HEK293 (cell line): ENCODE results near the gene SLC4A1AP.

ENCODE experiments used
- BCL11B ChIP-seq: fragments of 450-650 bp; formaldehyde crosslinking; IDR thresholded peaks from 2 replicates; pipeline ENCODE4 v1.5.1; 2016; ENCODE audit warnings: low read depth, missing biosample characterization, missing genetic modification characterization
- GLI2 ChIP-seq: fragments of 450-650 bp; formaldehyde crosslinking; IDR thresholded peaks from 2 replicates; pipeline ENCODE4; 2017; ENCODE audit warnings: missing biosample characterization, missing genetic modification characterization, low read depth, borderline replicate concordance
- GLIS2 ChIP-seq: fragments of 450-650 bp; formaldehyde crosslinking; IDR thresholded peaks from 2 replicates; pipeline ENCODE4 v1.5.1; 2016; ENCODE audit warnings: missing biosample characterization, missing genetic modification characterization
- KLF16 ChIP-seq: fragments of 450-650 bp; formaldehyde crosslinking; IDR thresholded peaks from 2 replicates; pipeline ENCODE4 v1.5.1; 2017; ENCODE audit warnings: missing biosample characterization, missing genetic modification characterization
- KLF9 ChIP-seq: fragments of 450-650 bp; formaldehyde crosslinking; IDR thresholded peaks from 2 replicates; pipeline ENCODE4 v1.5.1; 2016; ENCODE audit warnings: missing biosample characterization, missing genetic modification characterization, low read depth
- SCRT1 ChIP-seq: fragments of 450-650 bp; formaldehyde crosslinking; IDR thresholded peaks from 2 replicates; pipeline ENCODE4 v1.5.1; 2016; ENCODE audit warnings: missing biosample characterization, missing genetic modification characterization, borderline replicate concordance
- SP3 ChIP-seq: fragments of 450-650 bp; formaldehyde crosslinking; IDR thresholded peaks from 2 replicates; pipeline ENCODE4 v1.5.1; 2016; ENCODE audit warnings: missing biosample characterization, missing genetic modification characterization
- TCF7L2 ChIP-seq: IDR thresholded peaks from 2 replicates; pipeline ENCODE4 v1.6.1; 2011; ENCODE audit warnings: low read depth, mild to moderate bottlenecking, inconsistent platforms, low read length, moderate library complexity, borderline replicate concordance
- ZBTB20 ChIP-seq: fragments of 450-650 bp; formaldehyde crosslinking; IDR thresholded peaks from 2 replicates; pipeline ENCODE4 v1.5.1; 2016; ENCODE audit warnings: missing biosample characterization, missing genetic modification characterization
- ZBTB21 ChIP-seq: fragments of 450-650 bp; formaldehyde crosslinking; IDR thresholded peaks from 2 replicates; pipeline ENCODE4 v1.5.1; 2017; ENCODE audit warnings: missing biosample characterization, missing genetic modification characterization
- ZFP69B ChIP-seq: fragments of 450-650 bp; formaldehyde crosslinking; IDR thresholded peaks from 2 replicates; pipeline ENCODE4 v1.5.1; 2016; ENCODE audit warnings: missing biosample characterization, missing genetic modification characterization
- ZNF121 ChIP-seq: fragments of 450-650 bp; formaldehyde crosslinking; IDR thresholded peaks from 2 replicates; pipeline ENCODE4 v1.5.1; 2016; ENCODE audit warnings: missing biosample characterization, missing genetic modification characterization
- ZNF146 ChIP-seq: fragments of 450-650 bp; formaldehyde crosslinking; IDR thresholded peaks from 2 replicates; pipeline ENCODE4 v1.5.1; 2016; ENCODE audit warnings: missing biosample characterization, missing genetic modification characterization
- ZNF184 ChIP-seq: fragments of 450-650 bp; IDR thresholded peaks from 2 replicates; pipeline ENCODE4 v1.5.1; 2018; ENCODE audit warnings: missing biosample characterization, mild to moderate bottlenecking, missing genetic modification characterization
- ZNF354C ChIP-seq: fragments of 450-650 bp; formaldehyde crosslinking; IDR thresholded peaks from 2 replicates; pipeline ENCODE4 v1.5.1; 2016; ENCODE audit warnings: missing biosample characterization, missing genetic modification characterization, low read depth, borderline replicate concordance
- ZNF366 ChIP-seq: fragments of 450-650 bp; formaldehyde crosslinking; conservative IDR thresholded peaks from 2 replicates; pipeline ENCODE4 v1.5.1; 2016; ENCODE audit warnings: missing biosample characterization, missing genetic modification characterization
- ZNF624 ChIP-seq: fragments of 450-650 bp; formaldehyde crosslinking; IDR thresholded peaks from 2 replicates; pipeline ENCODE4 v1.5.1; 2017; ENCODE audit warnings: missing biosample characterization, missing genetic modification characterization
- ZNF626 ChIP-seq: fragments of 450-650 bp; sonication (Bioruptor Pico); formaldehyde crosslinking; IDR thresholded peaks from 2 replicates; pipeline ENCODE4 v1.5.1; 2018; ENCODE audit warnings: missing biosample characterization, missing genetic modification characterization, inconsistent platforms
- ZNF660 ChIP-seq: fragments of 450-650 bp; IDR thresholded peaks from 2 replicates; pipeline ENCODE4 v1.5.1; 2018; ENCODE audit warnings: missing biosample characterization, mild to moderate bottlenecking, missing genetic modification characterization
- ZNF768 ChIP-seq: fragments of 450-650 bp; formaldehyde crosslinking; IDR thresholded peaks from 2 replicates; pipeline ENCODE4 v1.5.1; 2018; ENCODE audit warnings: missing biosample characterization, mild to moderate bottlenecking, missing genetic modification characterization
- ZNF785 ChIP-seq: fragments of 450-650 bp; formaldehyde crosslinking; IDR thresholded peaks from 2 replicates; pipeline ENCODE4 v1.5.1; 2016; ENCODE audit warnings: missing biosample characterization, missing genetic modification characterization
- ZNF830 ChIP-seq: fragments of 450-650 bp; IDR thresholded peaks from 2 replicates; pipeline ENCODE4 v1.5.0; 2018; ENCODE audit warnings: missing biosample characterization, missing genetic modification characterization, low read depth, mild to moderate bottlenecking, moderate library complexity
- ZSCAN23 ChIP-seq: fragments of 450-650 bp; formaldehyde crosslinking; IDR thresholded peaks from 2 replicates; pipeline ENCODE4 v1.5.1; 2016; ENCODE audit warnings: missing biosample characterization, missing genetic modification characterization
- ZXDB ChIP-seq: fragments of 450-650 bp; formaldehyde crosslinking; IDR thresholded peaks from 2 replicates; pipeline ENCODE4 v1.5.1; 2016; ENCODE audit warnings: missing biosample characterization, missing genetic modification characterization
- TF ChIP-seq, protein P1 (sequence below): fragments of 450-650 bp; formaldehyde crosslinking; IDR thresholded peaks from 2 replicates; pipeline ENCODE4 v1.5.1; 2016; ENCODE audit warnings: missing biosample characterization, missing genetic modification characterization, borderline replicate concordance
- TF ChIP-seq, protein P2 (sequence below): fragments of 450-650 bp; formaldehyde crosslinking; IDR thresholded peaks from 2 replicates; pipeline ENCODE4 v1.5.1; 2016; ENCODE audit warnings: missing biosample characterization, missing genetic modification characterization
- TF ChIP-seq, protein P3 (sequence below): fragments of 450-650 bp; formaldehyde crosslinking; IDR thresholded peaks from 2 replicates; pipeline ENCODE4 v1.5.1; 2017; ENCODE audit warnings: missing biosample characterization, missing genetic modification characterization
- TF ChIP-seq, protein P4 (sequence below): fragments of 450-650 bp; formaldehyde crosslinking; IDR thresholded peaks from 2 replicates; pipeline ENCODE4 v1.5.1; 2016; ENCODE audit warnings: missing biosample characterization, missing genetic modification characterization
- TF ChIP-seq, protein P5 (sequence below): fragments of 450-650 bp; formaldehyde crosslinking; IDR thresholded peaks from 2 replicates; pipeline ENCODE4 v1.5.1; 2016; ENCODE audit warnings: missing biosample characterization, missing genetic modification characterization

Gene SLC4A1AP

DNA sequence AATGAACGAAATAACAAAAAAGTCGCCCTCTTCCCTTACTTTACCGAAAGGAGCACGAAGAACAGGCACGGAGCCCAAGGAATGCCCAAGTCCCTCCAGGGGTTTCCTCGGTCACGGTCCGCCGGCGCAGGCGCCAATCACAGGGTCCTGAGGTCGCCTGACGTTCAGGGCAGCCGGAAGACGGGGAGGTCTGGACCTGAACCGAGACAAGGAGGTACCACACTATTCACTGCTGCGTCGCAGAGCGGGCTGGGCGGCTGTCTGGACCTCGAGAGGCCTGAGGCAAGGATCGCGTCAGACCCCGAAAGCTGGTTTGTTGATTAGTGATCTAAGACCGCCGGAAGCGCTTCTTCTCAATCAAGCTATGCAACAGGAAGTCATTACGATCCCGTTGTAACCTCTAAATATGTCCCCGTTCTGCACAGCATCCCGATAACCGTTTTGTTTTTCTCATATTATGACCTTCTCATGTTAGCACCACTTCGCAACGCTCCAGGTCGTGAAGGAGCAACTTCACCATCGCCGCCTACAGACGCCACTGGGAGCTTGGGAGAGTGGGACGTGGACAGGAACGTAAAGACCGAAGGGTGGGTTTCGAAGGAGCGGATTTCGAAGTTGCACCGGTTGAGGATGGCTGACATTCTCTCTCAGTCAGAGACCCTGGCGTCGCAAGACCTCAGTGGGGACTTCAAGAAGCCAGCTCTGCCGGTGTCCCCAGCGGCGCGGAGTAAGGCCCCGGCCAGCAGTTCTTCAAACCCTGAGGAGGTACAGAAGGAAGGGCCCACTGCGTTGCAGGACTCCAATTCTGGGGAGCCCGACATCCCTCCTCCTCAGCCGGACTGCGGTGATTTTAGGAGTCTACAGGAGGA is at the start of gene SLC4A1AP, which contains the start of gene SUPT7L (continued):
- TF ChIP-seq, protein P1, sequence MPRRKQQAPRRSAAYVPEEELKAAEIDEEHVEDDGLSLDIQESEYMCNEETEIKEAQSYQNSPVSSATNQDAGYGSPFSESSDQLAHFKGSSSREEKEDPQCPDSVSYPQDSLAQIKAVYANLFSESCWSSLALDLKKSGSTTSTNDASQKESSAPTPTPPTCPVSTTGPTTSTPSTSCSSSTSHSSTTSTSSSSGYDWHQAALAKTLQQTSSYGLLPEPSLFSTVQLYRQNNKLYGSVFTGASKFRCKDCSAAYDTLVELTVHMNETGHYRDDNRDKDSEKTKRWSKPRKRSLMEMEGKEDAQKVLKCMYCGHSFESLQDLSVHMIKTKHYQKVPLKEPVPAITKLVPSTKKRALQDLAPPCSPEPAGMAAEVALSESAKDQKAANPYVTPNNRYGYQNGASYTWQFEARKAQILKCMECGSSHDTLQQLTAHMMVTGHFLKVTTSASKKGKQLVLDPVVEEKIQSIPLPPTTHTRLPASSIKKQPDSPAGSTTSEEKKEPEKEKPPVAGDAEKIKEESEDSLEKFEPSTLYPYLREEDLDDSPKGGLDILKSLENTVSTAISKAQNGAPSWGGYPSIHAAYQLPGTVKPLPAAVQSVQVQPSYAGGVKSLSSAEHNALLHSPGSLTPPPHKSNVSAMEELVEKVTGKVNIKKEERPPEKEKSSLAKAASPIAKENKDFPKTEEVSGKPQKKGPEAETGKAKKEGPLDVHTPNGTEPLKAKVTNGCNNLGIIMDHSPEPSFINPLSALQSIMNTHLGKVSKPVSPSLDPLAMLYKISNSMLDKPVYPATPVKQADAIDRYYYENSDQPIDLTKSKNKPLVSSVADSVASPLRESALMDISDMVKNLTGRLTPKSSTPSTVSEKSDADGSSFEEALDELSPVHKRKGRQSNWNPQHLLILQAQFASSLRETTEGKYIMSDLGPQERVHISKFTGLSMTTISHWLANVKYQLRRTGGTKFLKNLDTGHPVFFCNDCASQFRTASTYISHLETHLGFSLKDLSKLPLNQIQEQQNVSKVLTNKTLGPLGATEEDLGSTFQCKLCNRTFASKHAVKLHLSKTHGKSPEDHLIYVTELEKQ (tag by site-specific recombination) = no peak
- TF ChIP-seq ZNF184 (tag by site-specific recombination) = 0 out of 2 replicates have a peak, but pooled peaks have one; percentile 61
- TF ChIP-seq GLI2 (tag by site-specific recombination) = no peak
- TF ChIP-seq ZBTB20 (tag by site-specific recombination) = peak; percentile 82
- TF ChIP-seq ZNF146 (tag by site-specific recombination) = peak; percentile 32; the same call in 1 of the 2 replicates
- no peak for TF ChIP-seq TCF7L2
- TF ChIP-seq ZNF626 (tag by site-specific recombination) = no peak
- TF ChIP-seq, protein P2, sequence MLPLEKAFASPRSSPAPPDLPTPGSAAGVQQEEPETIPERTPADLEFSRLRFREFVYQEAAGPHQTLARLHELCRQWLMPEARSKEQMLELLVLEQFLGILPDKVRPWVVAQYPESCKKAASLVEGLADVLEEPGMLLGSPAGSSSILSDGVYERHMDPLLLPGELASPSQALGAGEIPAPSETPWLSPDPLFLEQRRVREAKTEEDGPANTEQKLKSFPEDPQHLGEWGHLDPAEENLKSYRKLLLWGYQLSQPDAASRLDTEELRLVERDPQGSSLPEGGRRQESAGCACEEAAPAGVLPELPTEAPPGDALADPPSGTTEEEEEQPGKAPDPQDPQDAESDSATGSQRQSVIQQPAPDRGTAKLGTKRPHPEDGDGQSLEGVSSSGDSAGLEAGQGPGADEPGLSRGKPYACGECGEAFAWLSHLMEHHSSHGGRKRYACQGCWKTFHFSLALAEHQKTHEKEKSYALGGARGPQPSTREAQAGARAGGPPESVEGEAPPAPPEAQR = peak; percentile 68; the same call in 1 of the 2 replicates
- TF ChIP-seq ZNF366 (tag by site-specific recombination) = no peak; the same call in 1 of the 2 replicates
- TF ChIP-seq ZSCAN23 (tag by site-specific recombination) = peak; percentile 90
- no peak for TF ChIP-seq ZNF354C (tag by site-specific recombination)
- peak; percentile 97 for TF ChIP-seq ZNF660 (tag by site-specific recombination)
- TF ChIP-seq ZNF768 (tag by site-specific recombination) = no peak
- peak; percentile 96 for TF ChIP-seq ZXDB (tag by site-specific recombination)
- TF ChIP-seq ZNF121 (tag by site-specific recombination) = no peak
- peak; percentile 87 for TF ChIP-seq ZBTB21 (tag by site-specific recombination)
- TF ChIP-seq, protein P3, sequence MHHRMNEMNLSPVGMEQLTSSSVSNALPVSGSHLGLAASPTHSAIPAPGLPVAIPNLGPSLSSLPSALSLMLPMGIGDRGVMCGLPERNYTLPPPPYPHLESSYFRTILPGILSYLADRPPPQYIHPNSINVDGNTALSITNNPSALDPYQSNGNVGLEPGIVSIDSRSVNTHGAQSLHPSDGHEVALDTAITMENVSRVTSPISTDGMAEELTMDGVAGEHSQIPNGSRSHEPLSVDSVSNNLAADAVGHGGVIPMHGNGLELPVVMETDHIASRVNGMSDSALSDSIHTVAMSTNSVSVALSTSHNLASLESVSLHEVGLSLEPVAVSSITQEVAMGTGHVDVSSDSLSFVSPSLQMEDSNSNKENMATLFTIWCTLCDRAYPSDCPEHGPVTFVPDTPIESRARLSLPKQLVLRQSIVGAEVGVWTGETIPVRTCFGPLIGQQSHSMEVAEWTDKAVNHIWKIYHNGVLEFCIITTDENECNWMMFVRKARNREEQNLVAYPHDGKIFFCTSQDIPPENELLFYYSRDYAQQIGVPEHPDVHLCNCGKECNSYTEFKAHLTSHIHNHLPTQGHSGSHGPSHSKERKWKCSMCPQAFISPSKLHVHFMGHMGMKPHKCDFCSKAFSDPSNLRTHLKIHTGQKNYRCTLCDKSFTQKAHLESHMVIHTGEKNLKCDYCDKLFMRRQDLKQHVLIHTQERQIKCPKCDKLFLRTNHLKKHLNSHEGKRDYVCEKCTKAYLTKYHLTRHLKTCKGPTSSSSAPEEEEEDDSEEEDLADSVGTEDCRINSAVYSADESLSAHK (tag by site-specific recombination) = peak; percentile 68; the same call in 1 of the 2 replicates
- TF ChIP-seq KLF9 (tag by site-specific recombination) = peak; percentile 39; the same call in 1 of the 2 replicates
- TF ChIP-seq, protein P4, sequence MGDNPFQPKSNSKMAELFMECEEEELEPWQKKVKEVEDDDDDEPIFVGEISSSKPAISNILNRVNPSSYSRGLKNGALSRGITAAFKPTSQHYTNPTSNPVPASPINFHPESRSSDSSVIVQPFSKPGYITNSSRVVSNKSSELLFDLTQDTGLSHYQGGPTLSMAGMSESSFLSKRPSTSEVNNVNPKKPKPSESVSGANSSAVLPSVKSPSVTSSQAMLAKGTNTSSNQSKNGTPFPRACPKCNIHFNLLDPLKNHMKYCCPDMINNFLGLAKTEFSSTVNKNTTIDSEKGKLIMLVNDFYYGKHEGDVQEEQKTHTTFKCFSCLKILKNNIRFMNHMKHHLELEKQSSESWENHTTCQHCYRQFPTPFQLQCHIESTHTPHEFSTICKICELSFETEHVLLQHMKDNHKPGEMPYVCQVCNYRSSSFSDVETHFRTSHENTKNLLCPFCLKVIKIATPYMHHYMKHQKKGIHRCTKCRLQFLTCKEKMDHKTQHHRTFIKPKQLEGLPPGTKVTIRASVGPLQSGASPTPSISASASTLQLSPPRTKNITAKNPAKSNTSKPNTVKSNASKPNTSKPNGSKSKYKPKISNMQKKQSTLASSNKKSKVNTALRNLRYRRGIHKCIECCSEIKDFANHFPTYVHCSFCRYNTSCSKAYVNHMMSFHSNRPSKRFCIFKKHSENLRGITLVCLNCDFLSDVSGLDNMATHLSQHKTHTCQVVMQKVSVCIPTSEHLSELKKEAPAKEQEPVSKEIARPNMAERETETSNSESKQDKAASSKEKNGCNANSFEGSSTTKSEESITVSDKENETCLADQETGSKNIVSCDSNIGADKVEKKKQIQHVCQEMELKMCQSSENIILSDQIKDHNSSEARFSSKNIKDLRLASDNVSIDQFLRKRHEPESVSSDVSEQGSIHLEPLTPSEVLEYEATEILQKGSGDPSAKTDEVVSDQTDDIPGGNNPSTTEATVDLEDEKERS (tag by site-specific recombination) = 0 out of 2 replicates have a peak, but pooled peaks have one; percentile 24
- 0 out of 2 replicates have a peak, but pooled peaks have one; percentile 63 for TF ChIP-seq ZNF624
- peak; percentile 76 for TF ChIP-seq SP3 (tag by site-specific recombination)
- no peak for TF ChIP-seq ZNF785
- TF ChIP-seq SCRT1 = peak; percentile 91
- no peak for TF ChIP-seq GLIS2 (tag by site-specific recombination)
- TF ChIP-seq, protein P5, sequence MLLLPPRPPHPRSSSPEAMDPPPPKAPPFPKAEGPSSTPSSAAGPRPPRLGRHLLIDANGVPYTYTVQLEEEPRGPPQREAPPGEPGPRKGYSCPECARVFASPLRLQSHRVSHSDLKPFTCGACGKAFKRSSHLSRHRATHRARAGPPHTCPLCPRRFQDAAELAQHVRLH (tag by site-specific recombination) = peak; percentile 96
- TF ChIP-seq ZNF830 (tag by site-specific recombination) = no peak
- peak; percentile 95 for TF ChIP-seq KLF16 (tag by site-specific recombination)
- TF ChIP-seq BCL11B = no peak
- peak; percentile 87 for TF ChIP-seq ZFP69B (tag by site-specific recombination)
